Gastroesophageal sphincter (tissue), 3 donors: ENCODE data around the gene POT1.

ENCODE experiments used
- EP300 ChIP-seq: sonication (generic); formaldehyde crosslinking; IDR thresholded peaks from one replicate; pipeline ENCODE4 v1.6.1; 2017; ENCODE audit warnings: antibody characterized with exemption, mild to moderate bottlenecking
- POLR2A ChIP-seq, 2 donors: fragments of 450-650 bp; IDR thresholded peaks; one replicate each; pipeline ENCODE4 v1.6.1; 2017; ENCODE audit warnings: antibody characterized with exemption in 2 of 2, mild to moderate bottlenecking in 2 of 2, moderate library complexity in 1 of 2
- TF ChIP-seq, protein P1 (sequence below), 4 experiments: fragments of 200-600 bp in 2 of 4; fragments of 450-650 bp in 2 of 4; sonication (generic) in 1 of 4; IDR thresholded peaks; one replicate each; pipeline ENCODE4 v1.5.1; 2017 to 2019; ENCODE audit warnings: antibody characterized with exemption in 4 of 4, mild to moderate bottlenecking in 2 of 4, moderate library complexity in 2 of 4

DNA sequence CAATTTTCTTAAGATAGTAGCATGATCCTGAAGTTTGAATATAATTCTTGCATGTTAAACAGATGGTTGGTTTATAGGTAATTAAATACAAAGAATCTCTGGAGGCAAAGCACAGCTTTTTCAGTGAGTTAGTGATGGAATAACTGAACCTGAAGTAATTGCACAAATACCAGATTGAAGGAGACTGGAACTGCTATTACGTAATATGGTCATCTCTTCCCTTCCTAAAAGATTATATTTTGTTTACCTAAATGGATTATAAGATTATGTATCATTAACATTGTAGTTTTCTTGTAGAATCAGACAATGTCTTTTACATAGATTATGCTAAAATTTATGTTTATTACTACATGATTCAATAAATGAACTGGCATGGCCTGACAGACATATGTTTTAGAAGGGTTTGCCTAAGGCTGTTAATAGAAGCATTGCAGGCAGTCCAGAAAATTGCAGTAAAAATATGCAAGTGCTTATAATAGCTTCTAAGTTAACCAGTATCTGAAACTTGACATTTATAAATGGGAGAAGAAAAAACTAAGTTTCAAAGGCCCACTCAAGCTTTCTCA lies 128.2 kb downstream of the POT1 start:
- TF ChIP-seq, protein P1, sequence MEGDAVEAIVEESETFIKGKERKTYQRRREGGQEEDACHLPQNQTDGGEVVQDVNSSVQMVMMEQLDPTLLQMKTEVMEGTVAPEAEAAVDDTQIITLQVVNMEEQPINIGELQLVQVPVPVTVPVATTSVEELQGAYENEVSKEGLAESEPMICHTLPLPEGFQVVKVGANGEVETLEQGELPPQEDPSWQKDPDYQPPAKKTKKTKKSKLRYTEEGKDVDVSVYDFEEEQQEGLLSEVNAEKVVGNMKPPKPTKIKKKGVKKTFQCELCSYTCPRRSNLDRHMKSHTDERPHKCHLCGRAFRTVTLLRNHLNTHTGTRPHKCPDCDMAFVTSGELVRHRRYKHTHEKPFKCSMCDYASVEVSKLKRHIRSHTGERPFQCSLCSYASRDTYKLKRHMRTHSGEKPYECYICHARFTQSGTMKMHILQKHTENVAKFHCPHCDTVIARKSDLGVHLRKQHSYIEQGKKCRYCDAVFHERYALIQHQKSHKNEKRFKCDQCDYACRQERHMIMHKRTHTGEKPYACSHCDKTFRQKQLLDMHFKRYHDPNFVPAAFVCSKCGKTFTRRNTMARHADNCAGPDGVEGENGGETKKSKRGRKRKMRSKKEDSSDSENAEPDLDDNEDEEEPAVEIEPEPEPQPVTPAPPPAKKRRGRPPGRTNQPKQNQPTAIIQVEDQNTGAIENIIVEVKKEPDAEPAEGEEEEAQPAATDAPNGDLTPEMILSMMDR (IDR thresholded peaks at IDR 0.05) = no peak
- TF ChIP-seq EP300 = no peak
- no peak for TF ChIP-seq POLR2A (IDR thresholded peaks at IDR 0.05)
